GM11168 (cell line): ENCODE measurements around the gene RIPOR2.
"Not testable (repeated sequence)": the region's sequence is repeated elsewhere in the genome, so short reads cannot be mapped to it uniquely, and the experiment has no call there.

Source experiments
- in situ Hi-C: fragments of 300-500 bp; cut with MboI; formaldehyde crosslinking; loops from one replicate; pipeline ENCODE4 v1.12.0; 2022; ENCODE audit warnings: low sequenced_read_pairs; ENCODE audit not compliant: unreplicated experiment

Gene RIPOR2

GRCh38 chr6:24927985-24928745, 7.6 kb downstream of the RIPOR2 start:
- in situ Hi-C loops, result no loop called here

DNA sequence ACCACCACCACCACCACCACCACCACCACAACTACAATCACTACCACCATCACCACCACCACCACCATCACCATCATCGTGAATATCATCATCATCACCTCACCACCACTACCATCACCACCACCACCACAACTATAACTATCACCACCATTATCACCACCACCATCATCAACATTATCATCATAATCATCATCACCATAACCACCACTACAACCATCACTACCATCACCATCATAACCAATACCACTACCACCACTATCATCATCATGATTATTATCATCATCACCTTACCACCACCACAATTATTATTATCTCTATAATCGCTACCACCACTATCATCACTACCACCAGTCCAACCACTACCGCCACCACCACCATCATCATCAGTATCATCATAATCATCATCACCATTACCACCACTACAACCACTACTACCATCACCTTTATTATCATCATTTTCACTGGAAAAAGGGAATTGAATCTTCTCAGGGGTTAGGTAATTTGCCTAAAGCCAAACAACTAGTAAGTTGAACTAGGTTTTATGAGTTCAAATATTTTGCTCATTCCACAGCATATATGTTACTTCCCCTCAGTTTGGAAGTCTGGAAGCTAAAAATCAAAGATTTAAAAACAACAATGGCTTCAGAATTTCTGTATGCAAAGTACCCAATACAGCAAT, 8.3 kb downstream of the RIPOR2 start:
- in situ Hi-C loops, result no loop called here

GRCh38 chr6:24926647-24927046, 9.1 kb downstream of the RIPOR2 start:
- in situ Hi-C loops, result not testable (repeated sequence)

DNA sequence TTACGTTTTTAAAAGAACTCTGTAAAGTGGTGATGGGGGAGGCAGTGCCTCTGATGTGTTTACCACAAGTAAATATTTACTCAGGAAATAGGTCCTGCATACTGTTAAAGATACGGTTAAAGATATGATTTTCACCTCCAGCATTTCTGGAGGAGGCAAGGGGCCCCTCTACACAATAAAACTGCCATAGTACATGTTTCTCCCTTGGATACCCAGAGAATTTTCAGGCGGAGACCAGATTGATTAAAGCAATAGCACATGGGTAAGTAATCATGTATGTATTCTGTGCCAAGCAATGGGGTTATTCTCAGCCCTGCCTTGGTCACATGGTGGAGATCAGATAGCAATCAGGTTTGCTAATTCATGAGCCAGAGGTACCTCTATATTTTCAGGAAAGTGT, 9.6 kb downstream of the RIPOR2 start:
- in situ Hi-C loops, result no loop called here

DNA sequence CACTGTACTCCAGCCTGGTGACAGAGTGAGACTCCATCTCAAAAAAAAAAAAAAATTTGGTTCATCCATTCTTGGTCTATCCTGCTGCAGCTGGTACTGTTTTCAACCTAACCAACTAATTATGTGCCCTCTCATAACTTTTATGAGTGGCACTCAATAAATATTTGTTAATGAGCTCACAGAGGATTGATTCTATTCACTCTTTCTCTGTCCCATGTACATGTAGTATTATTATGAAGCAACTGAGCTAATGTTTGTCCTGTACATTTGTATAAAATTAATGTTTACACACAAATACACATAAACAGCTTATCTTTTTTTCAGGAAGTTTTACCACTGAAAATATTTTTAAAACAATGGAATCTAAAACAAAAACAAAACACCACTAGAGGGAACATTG, 10.1 kb downstream of the RIPOR2 start:
- in situ Hi-C loops, result no loop called here

DNA sequence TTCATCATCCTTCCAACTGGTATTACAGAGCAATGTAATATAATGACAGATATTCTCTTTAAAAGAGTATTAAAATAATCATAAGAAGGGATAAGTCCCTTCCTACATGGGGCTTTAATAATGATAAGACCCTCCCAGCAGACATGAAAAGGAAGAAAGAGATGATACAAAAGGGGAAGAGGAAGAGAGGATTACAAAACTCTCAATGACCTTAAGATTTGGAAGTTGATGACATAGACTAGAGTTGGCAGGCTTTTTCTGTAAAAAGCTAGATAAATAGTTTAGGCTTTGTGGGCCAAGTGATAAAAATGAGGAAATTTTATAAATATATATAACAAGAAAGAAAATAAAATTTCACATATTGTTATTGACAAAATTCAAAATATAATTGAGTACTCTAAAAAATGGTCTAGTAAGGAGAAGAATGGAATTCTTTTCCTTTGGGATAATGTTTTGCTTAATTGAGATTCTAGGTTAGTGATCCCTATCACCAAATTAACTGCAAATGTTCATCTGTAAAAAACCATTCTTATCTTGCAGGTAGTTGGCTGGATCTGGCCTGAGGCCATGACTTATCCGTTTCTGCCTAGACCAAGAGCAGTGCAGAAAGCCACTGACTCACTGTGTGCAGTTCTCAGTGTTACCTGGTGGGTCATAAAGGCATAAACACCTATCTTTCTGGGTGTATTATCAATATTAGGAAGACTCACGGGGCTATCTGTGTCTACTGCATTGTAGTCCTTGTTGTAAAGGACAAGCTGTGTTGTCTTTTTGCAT, 11.0 kb downstream of the RIPOR2 start:
- in situ Hi-C loops, result no loop called here

DNA sequence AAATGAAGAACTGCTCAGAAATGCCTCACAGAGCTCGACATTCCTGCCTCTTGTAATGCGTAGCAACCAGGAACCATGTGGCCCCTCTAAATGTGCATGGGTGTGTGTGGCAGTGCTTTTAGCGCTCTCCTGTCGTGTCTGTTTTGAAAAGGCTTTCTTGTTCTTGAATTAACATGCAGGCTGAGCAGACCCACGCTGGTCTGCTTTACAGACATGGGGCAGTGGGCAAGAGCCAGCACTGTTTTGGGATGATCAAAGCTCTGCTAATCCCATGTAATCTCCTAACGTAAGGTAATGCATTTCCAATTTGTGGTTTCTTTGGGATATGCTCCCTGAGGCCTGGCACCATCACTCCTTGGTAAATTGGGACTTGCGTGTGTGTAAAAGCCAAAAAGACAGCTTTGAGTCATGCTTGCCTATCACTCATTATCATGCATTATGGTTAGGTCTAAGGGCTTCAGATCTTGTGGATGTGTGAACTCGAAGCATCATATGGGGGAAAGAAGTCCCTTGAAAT, 11.8 kb downstream of the RIPOR2 start:
- in situ Hi-C loops, result no loop called here

DNA sequence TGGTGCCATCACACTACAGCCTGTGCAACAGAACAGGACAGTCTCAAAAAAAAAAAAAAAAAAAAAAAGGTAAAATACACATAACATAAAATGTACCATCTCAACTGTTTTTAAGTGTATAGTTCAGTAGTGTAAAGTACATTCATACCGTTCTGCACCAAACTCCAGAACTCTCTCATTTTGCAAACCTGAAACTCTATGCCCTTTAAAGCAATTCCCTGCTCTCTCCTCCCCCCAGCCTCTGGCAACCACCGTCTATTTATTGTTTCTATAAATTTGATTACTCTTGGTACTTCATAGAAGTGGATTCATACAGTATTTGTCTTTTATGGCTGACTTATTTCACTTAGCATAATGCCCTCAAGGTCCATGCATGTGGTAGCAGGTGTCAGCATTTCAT, 12.9 kb downstream of the RIPOR2 start:
- in situ Hi-C loops, result no loop called here

DNA sequence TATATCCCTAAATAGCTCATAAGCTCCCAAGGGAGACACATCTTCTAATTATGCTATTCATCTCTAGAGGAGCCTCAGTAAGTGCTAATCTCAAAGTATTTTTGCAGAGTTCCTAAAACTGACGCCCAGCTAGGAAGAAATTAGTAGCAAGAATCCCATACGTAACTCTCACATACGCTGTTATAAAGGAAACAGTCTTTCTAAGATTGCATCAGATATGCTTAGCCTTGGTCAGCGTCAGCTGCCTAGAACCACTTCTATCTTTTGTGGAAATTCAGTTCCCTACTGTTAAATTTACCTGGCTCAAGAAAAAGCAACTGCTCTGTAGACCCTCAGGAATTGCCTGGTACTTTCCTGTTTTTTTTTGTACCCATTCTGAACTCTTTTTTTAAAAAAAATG, 13.6 kb downstream of the RIPOR2 start:
- in situ Hi-C loops, result no loop called here

DNA sequence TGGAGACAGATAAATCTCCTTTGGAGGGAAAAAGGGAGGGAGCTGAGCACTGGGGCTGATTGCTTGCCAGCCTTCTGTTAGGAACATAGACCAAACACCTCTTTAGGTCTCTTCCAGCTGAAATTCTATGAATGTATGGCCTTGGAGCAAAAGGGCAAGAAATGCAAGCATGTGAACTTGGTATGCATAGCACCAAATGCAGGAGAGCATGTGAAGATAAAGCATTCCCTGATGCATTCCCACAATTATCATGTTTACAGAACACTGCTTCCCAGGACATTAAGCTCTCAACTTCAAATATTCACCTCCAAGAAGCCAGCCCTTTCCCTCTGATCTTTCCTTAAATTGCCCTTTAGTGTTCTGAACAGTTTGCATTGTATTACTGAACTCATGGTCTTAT, 15.6 kb downstream of the RIPOR2 start:
- in situ Hi-C loops, result no loop called here

DNA sequence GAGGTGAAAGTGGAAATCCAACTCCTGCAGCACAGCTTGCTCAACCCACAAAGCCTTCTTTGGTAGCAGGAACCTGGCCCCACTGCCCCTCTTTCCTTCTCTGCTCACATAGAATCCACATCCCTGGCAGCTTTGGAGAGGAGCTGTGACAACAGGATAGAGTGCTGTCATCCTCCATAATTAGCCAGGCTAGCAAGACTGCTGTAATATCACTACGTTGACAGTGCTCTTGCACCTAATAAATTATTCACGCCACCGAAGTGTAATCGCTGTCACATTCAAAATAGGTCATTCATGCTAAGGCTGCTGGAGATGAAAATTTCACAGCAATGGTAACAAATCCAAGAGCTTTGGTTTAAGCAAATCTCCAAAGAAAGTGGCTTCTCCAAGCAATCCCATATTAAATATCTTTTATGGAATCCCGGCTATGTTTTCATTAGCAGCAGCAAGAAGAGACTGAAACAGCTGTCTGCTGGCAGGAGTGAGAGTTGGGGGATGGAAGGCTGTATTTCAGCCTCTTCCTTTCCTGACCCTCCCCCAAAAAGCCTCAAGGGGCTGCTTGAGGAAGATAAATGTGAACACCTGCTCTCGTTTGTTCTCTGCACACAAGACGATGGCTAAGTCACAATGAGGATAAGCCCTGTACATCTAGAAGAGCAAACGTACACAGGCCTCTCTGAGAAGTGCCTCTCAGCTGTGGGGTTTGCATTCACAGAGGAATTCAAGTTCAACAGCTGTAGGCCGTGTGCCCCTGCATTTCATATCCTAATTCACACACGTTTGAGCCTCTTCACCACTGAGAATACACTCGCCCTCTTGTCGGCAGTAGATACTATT, 16.5 kb downstream of the RIPOR2 start:
- in situ Hi-C loops, result no loop called here

DNA sequence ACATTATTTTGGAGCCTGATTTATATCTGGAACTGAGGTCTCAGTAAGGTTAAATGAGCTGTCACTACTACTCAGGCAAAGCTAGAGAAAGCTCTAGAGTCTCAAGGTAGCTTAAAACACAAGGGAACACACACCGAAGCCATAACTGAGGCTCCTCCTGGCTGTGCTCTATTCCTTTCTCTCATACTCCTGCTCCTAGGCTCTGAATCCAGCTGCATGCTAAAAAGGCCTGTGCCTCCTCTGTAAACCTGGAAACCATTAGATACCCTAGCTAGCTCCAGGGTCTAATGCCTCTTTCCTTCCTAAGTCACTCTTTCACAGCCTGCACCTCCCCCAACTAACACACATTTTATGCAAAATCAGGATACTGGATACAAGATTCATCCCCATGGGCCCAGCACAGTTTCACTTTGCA, 17.1 kb downstream of the RIPOR2 start:
- in situ Hi-C loops, result no loop called here

DNA sequence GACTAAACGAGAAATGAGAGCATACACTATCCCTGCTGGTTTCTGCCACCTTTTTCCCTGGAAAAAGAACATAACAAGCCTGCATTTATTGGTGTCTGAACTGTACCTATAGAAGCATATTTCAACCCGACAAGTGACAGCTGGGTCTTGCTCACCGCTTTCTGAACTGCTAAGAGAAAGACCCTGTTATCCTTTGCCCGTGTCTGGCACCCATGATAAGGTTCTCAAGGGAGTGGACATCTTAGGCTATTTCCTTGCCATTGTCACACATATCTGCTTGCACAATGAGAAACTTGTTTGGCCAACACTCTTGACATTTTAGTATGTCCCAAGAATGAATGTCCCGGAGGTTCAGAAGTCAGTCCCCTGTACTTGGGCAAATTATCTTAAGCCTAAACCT, 19.3 kb downstream of the RIPOR2 start:
- in situ Hi-C loops, result no loop called here

DNA sequence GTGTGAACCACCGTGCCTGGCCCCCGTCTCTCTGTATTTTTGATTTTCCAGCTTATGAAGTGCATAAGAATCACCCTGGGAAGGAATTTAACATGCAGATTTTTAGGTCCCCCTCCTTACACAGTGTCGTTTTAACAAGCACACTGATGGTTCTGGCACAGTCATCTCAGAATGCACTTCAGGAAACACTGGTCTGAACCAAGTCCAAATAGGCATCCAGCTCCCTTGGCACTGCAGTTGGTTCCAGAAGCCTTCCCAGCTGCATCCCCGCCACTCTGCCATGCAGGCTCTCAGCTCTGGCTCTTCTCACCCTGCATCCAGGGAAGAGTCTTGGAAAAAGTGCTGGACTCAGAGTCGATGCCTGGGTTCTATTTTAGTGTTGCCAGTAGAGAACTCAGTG, 20.1 kb downstream of the RIPOR2 start:
- in situ Hi-C loops, result no loop called here

DNA sequence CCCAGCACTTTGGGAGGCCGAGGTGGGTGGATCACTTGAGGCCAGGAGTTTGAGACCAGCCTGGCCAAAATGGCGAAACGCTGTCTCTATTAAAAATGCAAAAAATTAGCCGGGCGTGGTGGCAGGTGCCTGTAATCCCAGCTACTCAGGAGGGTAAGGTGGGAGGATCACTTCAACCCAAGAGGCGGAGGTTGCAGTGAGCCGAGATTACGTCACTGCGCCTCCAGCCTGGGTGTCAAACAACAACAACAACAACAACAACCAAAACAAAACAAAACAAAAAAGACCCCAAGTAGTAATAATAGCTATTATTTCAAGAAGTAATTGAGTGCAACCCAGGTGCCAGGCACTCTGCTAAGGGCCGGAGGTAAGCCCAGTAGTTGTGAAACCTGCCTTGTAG, 21.7 kb downstream of the RIPOR2 start:
- in situ Hi-C loops, result not testable (repeated sequence)

DNA sequence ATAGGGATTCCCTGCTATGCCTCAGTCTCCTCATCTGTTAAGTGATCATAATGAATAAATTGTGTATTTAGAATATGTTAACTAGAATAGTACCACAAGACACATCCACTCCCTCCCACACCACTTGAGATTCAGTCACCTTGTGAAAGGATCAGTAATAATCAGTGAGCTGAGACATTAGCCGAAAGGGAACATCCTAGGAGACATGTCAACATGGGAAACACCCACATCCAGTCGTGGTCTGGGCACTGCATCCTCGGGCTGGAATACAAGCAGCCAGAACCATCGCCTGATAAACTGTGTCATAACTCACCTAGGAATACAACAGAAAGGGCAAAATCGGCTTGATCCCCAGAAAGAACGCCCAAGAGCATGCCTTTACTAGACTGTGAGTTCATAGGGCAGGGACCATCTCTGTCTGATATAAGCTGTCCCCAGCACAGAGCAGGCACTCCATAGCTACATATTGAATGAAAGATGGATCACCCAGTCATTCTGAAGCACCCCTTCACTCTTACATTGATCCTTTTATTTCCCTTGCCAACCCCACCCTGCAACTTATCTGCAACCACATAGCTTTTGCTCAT, 23.9 kb downstream of the RIPOR2 start:
- in situ Hi-C loops, result no loop called here

- in situ Hi-C loops, result no loop called here
Observed at GRCh38 chr6:24910961-24911725, 24.6 kb downstream of the RIPOR2 start.

GRCh38 chr6:24910331-24910960, 25.3 kb downstream of the RIPOR2 start:
- in situ Hi-C loops, result no loop called here
